ENCODE measurements around the gene LBX1.

LBX1 gene, protein sequence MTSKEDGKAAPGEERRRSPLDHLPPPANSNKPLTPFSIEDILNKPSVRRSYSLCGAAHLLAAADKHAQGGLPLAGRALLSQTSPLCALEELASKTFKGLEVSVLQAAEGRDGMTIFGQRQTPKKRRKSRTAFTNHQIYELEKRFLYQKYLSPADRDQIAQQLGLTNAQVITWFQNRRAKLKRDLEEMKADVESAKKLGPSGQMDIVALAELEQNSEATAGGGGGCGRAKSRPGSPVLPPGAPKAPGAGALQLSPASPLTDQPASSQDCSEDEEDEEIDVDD

DNA sequence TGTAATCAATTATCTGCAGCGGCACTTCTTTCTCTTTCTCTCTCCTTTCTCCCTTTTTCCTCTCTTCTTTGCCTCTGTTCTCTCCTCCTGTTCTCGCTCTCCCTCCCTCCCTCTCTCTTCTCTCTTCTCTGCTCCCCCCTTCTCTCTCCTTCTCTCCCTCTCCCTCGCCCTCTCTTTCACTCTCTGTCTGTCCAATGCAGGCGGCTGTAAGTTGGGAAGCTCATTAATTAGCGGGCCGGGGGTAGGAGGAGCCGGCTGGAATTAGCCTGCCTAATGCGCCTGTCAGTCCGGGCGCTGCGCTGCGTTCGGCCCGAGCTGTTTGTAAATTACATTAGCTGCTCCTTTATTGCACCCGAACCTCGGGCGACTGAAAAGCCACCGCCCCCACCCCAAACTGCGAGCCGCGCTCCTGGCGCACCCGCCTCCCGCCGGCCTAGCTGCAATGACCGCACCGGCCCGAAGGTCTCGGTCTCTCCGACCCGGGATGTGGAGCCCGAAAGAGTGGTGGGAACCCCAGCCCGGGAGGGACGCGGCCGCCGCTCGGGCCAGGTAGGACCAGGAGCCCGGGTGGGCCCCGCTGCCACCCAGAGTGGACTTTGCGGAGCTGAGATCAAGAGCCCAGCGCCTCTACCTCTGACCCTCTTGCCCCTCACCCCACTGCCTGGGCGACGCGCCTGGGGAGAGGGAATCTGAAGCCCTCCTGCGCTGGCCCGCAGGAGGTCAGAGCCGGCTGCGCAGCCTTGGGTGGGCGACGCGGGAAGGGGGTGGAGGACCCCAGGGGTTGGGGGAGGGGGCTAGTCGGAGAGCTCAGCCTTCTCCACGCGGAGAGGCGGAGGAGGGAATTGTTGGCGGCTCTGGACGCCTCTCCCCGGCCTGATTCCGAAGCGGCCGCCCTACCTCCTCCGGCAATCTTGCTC is at the start of gene LBX1:
TSS of gene LBX1 (minus strand) at position 198 of the 917 bp plus-strand sequence. CDS start 648 bp downstream, outside the sequence.
- DNase-seq, result no peak

DNA sequence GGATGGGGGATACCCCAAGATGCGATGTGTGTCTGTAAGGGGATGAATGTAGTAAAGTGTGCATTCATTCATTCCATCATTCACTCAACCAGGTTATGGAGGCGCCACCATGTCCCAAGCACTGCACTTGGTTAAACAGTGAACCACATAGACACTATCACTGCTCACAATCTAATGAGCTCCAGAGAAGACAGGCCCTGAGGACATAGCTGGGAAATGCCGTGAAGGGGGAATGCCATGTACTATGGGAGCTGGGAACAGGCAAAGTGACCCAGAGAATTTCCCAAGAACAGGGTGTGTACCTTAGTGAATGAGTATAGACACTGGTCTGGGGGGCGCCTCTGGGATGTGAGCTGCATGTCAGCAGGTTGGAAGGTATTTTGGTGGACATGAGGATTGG is 44.5 kb upstream of the LBX1 start:
- DNase-seq, result no peak

DNA sequence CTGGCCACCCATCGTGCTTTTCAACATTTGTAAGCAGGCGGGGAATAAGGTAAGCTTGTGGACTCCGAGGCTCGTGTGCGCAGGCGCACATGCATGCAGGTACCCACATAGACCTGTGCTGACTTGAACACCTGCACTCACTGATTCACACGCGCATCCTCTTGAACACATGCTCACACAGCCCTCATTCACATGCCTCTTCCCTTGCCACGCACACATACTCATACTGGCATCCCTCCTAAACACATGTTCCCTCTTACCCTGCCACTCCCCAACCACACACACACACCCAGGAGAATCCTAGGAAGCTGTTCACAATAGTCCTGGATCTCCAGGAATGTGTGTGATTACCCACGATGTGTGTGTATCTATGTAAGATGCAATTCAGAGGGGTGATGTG is 44.1 kb upstream of the LBX1 start:
- no peak for DNase-seq

DNA sequence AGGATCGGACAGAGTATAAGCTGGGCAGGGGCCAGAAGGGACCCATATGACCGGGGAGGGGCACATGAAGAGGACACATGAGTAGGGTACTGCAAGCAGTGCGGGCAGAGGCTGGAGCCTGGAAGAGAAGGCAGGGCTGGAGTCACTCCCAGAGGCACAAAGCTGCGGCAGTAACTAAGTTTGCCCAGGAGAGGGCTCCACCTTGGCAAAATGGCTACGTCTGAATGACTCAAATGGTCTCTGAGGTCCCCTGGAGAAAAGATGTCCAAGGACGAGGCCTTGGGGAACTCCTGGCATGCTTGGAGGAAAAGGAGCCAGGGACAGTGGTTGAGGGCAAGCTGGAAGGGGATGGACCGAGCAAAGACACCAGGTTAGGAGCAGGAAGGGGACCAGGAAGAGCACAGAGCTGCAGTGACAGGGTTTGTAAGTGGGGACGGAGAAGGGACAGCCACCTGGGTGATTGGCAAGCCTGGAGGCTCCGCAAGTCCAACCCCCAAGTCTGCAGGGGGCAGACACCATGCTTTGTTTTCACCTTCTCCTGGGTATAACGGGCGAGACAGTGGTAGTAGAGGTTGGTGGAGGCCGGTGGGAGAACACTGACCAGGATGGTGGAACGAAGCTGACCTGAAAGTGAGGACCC is 43.1 kb upstream of the LBX1 start:
- DNase-seq, result peak; percentile 15

DNA sequence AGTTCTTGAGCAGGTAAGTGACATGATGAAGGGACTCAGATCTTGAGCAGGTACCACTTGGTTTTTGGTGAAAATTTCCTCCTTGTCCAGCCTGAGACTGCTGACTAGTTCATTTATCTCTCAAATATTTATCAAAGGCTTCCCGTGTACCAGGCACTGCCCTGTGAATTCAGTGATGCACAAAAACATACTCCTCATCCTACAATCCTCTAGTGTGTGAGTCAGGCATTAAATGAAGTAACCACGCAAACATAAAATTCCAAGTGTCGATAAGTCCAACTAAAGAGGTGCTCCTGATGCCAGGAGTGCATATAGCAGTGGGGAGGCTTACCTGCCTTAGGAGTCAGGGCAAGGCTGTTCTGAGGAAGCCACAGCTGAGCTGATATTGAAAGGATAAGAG is 41.5 kb upstream of the LBX1 start:
- DNase-seq, result no peak

DNA sequence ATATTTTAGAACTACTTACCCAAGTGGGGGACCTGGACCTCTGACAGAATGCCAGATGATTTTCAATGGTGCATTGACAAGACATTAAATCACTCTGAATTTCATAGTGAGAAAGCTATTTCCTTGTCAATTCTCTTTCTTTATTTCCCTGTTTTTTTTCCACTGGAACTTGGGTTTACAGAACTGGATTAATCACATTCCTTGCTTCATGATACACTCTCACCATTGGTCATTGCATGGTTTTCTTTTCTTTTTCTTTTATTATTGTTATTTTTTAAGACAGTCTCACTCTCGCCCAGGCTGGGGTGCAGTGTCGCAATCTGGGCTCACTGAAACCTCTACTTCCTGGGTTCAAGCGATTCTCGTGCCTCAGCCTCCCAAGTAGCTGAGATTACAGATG is 38.5 kb upstream of the LBX1 start:
- no peak for DNase-seq

DNA sequence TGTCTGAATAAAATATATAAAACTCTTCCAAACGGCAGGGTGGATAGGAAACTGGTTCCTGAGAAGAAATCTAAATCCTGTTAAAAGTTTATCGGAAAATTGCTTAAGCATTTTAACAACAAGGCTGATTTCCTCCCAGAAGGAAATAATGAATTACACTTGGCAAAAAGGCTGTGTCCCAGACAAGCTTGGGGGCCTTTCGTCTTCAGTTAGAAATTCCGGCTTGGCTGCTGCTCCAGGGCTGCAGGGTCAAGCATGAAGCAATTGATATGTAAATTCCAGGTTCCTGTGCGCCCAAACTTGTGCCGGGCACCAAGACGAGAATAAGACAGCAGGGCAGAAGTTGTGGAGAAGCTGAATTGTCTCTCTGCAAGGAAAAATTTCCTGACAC is 38.0 kb upstream of the LBX1 start:
- no peak for DNase-seq

DNA sequence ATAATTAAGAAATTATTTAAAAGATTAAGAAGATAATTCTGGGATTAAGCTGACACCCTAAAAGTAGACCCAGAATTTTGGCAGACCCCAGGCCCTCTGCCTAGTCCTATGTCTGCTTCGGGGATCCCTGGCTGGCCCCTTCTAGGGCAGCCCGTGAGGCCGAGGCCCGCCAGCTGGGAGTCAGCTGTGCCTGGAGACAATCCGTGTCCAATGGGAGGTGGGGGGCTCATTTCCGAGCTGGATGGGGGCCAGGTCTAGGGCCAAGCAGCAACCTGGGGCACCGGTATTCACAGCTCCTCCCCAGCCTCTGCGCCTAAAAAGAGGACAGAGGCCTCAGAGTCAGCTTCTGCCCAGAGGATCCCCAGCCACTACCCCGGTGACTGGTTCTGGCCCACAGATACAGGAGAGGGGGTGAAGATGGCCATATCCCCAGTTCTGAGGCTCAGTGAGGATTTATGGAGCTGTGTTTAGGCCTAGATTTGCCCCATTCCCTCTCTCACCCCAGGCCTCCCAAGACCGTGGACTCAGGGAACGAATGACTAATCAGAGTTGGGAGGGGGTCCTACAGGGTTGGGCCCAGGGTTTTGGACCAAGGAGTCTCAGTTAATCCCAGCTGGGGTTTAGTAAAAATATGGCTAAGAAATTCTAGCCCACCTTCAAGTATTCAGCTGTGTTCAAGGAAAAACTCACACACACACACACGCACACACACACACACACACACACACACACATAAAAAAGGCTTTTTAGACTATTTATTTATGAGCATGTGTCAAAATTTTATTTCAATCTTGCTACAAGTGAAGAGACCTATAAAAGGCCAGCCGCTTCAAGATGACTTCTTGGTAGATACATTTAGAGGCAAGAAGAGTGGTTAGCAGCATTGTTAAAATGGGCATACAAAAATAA is 37.4 kb upstream of the LBX1 start:
- no peak for DNase-seq

DNA sequence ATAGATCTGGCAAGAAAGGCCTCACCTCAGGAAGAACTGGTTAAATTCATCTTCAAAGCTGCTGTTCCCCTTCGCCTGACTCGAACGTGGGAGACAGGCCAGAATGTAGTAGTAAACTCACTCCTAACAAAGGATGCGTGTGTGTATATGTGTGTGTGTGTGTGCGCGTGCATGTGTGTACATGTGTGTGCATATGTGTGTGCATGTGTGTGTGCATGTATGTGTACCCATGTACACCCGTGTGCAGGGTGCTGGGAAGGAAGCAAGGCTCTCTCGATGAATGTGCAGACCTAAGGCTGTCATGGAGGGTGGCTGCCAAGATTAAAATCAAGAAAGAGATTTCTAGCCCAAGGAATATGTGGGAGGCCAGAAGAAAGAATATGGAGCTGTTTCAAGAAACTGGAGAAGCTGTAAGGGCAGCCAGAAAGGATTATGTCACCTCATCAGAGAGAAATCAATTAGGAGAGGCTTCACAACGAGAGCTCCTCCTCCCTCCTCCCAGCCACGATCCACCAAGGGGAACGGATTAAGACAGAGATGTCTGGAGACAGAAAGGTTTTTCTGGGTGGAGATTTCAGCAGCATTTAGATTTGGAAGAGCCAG is 34.0 kb upstream of the LBX1 start:
- no peak for DNase-seq

DNA sequence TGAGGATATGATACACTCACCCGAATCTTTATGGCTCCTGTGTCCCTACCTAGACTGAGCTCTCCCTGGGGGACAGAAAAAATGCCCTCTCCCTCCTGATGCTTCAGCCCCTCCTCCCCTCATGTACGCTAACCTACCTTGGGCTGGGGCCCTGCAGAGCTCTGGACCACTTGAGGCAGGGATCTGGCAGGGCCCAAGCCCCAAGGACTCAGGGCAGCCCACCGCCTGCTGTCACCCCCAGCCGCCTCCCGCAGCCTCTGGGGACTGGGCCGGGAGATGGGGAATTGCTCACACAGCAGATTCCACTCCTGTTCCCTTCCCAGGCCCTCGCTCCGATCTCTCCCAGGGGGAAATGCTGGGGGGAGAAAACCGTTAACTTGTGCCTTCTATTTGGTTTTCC is 32.9 kb upstream of the LBX1 start:
- DNase-seq, result no peak

DNA sequence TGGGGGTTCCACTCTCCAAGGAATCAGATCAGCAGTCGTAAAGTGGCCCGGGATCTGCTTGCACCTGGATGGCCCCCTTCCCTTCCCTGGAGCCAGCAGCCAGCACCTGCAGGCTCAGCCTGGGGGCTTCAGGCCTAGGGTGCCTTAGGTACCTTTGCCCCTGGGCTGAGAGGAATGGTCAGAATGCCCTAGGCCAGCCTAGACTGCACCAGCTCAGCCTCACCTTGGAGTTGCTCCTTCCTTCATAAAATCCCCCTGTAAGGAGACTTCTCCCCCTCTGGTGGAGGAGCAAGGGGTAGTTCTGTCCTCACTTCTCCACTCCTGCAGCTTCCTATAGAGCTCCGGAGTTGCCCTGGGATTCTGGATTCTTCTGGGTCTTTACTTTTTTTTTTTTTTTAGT is 32.4 kb upstream of the LBX1 start:
- no peak for DNase-seq

DNA sequence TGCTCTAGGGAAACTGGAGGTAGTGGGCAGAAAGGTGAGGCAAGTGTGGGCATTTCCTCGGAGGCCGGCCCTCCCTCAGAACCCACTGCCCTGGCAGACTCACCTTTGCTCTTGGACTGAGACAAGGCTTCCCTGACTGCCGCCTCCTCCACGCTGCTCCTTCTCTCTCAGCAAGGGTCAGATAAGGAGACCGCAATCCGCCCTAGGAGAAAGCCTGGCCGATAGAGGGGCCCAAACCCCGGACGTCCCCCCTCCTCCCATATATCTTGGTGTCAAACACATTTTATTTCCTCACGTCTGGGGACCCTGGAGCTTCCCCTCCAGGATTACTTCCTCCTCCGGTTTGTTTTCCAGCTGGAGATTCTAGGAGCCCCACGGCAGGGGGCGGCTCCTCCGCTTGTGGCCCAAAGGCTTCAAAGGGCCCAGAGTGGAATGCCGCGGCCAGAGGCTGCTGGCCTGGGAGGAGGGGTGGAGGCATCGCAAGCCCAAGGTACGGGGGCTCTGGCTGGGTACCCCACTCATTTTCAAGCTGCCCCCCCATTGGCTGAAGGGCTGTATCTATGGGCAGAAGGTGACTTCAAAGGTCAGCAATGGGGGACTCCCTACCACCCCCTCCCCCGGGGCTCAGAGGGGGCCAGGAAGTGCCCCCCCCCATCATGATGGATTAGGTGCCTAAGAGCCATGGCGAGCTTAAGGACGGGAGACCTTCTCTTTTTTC is 31.7 kb upstream of the LBX1 start:
- no peak for DNase-seq

DNA sequence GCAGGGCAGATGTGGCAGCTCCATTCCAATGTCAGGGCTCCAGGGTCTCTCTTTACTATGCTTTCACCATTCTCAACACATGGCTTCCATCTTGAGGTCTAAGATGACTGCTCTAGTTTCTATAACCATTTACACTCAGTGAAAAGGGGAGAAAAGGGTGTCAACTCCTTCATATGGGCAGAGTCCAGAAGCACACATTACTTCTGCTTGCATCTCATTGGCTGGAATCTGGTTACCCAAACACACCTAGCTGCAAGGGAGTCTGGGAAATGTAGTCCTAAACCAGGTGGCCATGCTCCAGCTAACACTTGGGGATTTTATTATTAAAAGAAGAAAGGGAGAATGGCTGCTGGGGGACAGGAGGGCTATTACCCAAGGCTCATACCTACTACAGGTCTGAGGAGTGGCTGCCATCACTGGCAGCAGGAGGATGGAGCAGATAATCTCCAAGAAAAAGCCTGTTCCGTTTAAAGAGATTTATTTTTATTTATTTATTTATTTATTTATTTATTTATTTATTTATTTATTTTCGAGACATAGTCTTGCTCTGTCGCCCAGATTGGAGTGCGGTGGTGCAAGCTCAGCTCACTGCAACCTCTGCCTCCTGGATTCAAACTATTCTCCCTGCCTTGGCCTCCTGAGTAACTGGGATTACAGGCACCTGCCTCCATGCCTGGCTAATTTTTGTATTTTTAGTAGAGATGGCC is 29.1 kb upstream of the LBX1 start:
- DNase-seq, result no peak

DNA sequence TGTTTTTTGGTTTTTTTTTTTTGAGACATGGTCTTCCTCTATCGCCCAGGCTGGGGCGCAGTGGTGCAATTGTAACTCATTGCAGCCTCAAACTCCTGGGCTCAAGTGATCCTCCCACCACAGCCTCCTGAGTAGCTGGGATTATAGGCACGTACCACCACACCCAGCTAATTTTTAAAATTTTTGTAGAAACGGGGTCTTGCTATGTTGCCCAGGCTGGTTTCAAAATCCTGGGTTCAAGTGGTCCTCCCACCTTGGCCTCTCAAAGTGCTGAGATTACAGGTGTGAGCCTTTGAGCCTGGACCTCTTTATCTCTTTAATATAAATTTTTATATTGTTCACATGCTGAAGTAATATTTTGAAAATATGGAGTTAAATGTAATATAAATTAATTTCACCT is 28.2 kb upstream of the LBX1 start:
- no peak for DNase-seq

DNA sequence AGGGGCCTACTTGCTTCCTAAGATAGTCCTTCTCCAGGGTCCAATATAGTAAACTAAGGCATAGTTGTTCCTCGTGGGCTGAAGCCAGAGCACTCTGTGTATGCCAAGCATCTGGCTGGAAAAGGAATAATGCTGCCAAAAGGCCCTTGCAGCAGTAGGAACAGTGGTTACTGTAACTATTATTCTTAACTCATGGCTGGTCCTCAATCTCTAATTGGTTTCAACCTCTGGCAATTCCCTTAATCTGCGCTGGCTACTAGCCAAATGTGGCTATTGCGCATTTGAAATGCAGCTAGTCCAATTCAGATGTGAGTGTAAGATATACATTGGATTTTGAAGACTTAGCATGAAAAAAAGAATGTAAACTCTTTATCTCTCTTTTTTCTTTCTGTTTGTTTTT is 27.8 kb upstream of the LBX1 start:
- DNase-seq, result no peak

DNA sequence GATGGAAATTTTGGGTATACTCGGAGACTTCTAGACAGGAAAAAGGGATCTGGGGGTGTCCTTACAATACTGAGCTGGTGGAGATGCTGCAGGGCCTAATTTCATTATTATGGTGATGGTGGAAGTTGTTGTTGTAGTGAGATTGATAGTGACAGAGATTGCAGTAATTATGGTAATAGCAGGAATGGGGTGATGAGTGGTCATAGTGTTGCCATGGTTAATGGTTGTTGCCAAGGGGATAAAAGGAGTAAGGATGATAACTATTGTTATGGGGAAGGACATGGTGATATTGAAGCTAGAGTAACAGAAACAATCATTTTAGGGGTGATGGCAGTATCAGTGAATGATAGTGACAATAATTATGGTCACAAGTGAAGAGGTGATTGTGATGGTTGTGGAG is 27.1 kb upstream of the LBX1 start:
- no peak for DNase-seq

DNA sequence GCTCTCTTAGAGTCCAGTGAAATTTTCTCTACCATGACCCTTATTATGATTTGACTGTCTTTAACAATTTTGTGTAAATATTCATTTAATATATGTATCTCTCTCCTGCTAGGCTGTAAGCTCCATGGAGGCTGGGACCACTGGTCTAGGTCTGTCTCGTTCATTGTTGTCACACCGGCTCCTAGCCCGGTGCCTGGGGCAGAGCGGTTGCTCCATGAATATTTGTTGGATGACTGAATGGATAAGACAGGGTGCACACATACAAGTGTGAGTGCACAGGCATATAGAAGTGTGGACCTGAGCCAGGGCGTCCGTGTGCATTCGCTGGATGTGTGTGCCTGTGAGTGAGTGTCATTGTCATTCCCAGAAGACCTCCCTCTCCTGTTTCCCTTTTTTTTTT is 20.9 kb upstream of the LBX1 start:
- DNase-seq, result no peak

DNA sequence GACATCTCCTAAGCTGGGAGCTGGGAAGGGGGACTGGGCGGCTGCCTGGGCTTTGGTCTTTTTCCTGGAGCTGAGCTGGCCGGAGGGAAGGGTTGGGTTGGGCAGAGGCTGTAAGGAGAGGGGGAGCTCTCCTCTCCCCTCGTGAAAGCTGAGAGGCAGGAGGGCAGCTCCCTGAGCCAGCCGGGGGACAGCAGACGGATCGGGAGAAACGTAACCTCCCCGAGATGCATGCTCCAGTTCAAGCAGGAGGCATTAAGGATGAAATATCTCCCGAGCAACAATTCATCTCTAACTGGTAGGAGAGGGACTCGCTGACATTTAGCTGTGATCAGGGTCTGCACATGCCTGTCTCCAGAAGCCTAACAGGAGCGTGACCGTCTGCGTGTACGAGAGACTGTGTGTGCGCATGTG is 19.9 kb upstream of the LBX1 start:
- no peak for DNase-seq

DNA sequence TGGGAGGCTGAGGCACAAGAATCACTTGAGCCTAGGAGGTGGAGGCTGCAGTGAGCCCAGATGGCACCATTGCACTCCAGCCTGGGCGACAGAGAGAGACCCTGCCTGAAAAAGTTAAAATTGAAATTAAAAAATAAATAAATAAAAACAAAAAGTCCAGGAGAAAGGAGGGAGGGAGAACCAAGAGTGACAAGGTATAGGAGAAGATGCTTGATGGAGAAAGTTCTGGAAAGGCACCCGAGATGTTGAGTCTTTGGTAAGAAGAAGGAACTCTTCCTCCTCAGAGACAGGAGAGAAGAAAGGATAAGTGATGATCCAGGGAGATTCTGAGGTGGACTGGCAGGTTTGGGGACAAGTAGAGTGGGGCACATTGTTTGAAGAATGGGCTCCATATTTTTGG is 17.4 kb upstream of the LBX1 start:
- DNase-seq, result no peak

DNA sequence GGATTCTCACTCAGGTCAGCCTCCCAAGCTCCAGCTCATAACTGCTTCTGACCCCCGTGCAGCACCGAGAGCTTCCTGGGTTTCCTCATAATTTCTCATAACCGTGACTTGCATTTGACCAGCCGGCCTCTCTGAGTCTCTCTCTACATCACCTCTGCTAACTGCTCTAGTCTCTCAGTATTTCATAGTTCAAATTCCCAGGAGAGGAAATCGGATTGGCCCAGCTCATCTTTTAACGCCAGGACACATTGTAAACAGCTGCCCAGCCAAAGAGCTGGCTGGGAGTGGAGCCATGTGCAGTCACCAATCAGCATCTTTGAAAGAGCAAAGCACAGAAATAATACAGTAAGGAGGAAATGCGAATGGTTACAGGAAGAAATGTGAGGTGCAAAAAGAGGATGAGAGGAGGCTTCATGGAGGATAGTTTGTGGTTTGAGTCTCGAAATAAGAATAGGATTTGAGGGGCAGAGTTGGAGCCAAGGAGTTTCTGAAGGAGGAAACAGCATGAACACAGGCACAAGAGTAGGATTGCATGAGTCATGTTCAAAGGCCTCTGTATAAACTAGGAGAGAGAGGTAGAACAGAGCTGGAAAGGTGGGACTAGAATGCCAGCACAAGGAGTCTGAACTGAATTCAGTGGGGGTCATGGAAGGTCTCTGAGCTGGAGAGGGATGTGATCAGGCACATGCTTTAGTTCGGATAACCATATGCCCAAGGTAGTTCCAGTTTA is 15.2 kb upstream of the LBX1 start:
- no peak for DNase-seq
